Esophagus muscularis mucosa (tissue), 3 donors: Measurements from ENCODE around the gene ID2.

Source experiments
- CTCF ChIP-seq, 3 experiments: fragments of 200-600 bp in 2 of 3; fragments of 450-650 bp in 1 of 3; sonication (generic) in 2 of 3; IDR thresholded peaks; one replicate each; pipeline ENCODE4 v1.5.1; 2017 to 2019; ENCODE audit warnings: antibody characterized with exemption in 3 of 3, mild to moderate bottlenecking in 2 of 3, moderate library complexity in 1 of 3
- POLR2A ChIP-seq: fragments of 450-650 bp; IDR thresholded peaks from one replicate; pipeline ENCODE4 v1.6.1; 2017; ENCODE audit warnings: antibody characterized with exemption, moderate library complexity, mild to moderate bottlenecking, low read depth

- no peak for TF ChIP-seq CTCF (IDR thresholded peaks at IDR 0.05)
- TF ChIP-seq POLR2A = no peak
Measured at GRCh38 chr2:8656160-8656641, 25.7 kb upstream of the ID2 start.
